H1 (cell line): ENCODE measurements around the gene PLPPR4. TPM values are rescaled to one million over a fixed set of nuclear protein-coding genes. Genes with fewer than 3 reads are reported as not detected.

Source experiments
- CTCF ChIA-PET: fragments of 300-600 bp; sonication (Branson Sonifier 250); formaldehyde crosslinking; loops from one replicate; lab custom pipeline; 2021; ENCODE audit not compliant: partially characterized antibody; lab: Charles Lee
- POLR2A ChIA-PET: fragments of 300-600 bp; sonication (Branson Sonifier 250); formaldehyde crosslinking; loops from one replicate; lab custom pipeline; 2021; ENCODE audit warnings: inconsistent platforms; ENCODE audit not compliant: partially characterized antibody; lab: Charles Lee
- DNase-seq, 2 experiments: peaks; one replicate each; pipeline versions ENCODE4 v3.0.0 to v3.0.0-alpha.2; 2010 to 2022; ENCODE audit warnings: low spot score in 2 of 2, low read depth in 1 of 2, mixed read lengths in 1 of 2
- FAIRE-seq: peaks from 2 replicates; lab custom pipeline; 2011; peaks lifted over from hg19 to GRCh38; lab: Jason Lieb, UNC
- H2AFZ ChIP-seq: 2 replicates; pipeline ENCODE4 v1.8.1; 2012; ENCODE audit warnings: low read length, inconsistent platforms
- H2AK5ac ChIP-seq: 2 replicates; pipeline ENCODE4 v1.6.1; 2013; ENCODE audit warnings: low read depth, low read length
- H2BK120ac ChIP-seq: replicated peaks from 2 replicates; pipeline ENCODE3; 2013; ENCODE audit warnings: low read depth, low read length, inconsistent platforms
- H2BK12ac ChIP-seq: 2 replicates; pipeline ENCODE4 v1.6.1; 2013; ENCODE audit warnings: low read depth, low read length
- H2BK15ac ChIP-seq: 2 replicates; pipeline ENCODE4 v1.6.1; 2013; ENCODE audit warnings: low read length
- H2BK20ac ChIP-seq: 2 replicates; pipeline ENCODE4 v1.6.1; 2013; ENCODE audit warnings: low read length
- H2BK5ac ChIP-seq: 2 replicates; pipeline ENCODE4 v1.6.1; 2013; ENCODE audit warnings: low read depth, low read length
- H3K14ac ChIP-seq: 2 replicates; pipeline ENCODE4 v1.6.1; 2013; ENCODE audit warnings: inconsistent platforms; ENCODE audit not compliant: insufficient read length
- H3K18ac ChIP-seq: 2 replicates; pipeline ENCODE4 v1.6.1; 2013; ENCODE audit warnings: low read length; ENCODE audit errors: extremely low read depth
- H3K23ac ChIP-seq: 2 replicates; pipeline ENCODE4 v1.6.1; 2013; ENCODE audit warnings: inconsistent platforms; ENCODE audit not compliant: insufficient read length
- H3K23me2 ChIP-seq: 2 replicates; pipeline ENCODE4 v1.6.1; 2013; ENCODE audit warnings: low read depth, low read length
- H3K27ac ChIP-seq: 2 replicates; pipeline ENCODE4 v1.6.1; 2011; ENCODE audit warnings: low read depth, low read length, inconsistent platforms
- H3K27me3 ChIP-seq, 4 experiments: replicated peaks in 1 of 4; 1 replicate in 1 of 4; 2 replicates in 3 of 4; pipeline versions ENCODE4 v1.6.1 to v1.8.1; 2011 to 2013; ENCODE audit warnings: low read length in 3 of 4, mild to moderate bottlenecking in 3 of 4, inconsistent platforms in 2 of 4, mixed read lengths in 2 of 4, moderate library complexity in 1 of 4; ENCODE audit not compliant: control insufficient read depth in 3 of 4, insufficient read depth in 3 of 4; ENCODE audit errors: extremely low read depth in 1 of 4
- H3K36me3 ChIP-seq, 4 experiments: 2 replicates each; pipeline versions ENCODE4 v1.6.1 to v1.8.1; 2011 to 2013; ENCODE audit warnings: mild to moderate bottlenecking in 4 of 4, low read length in 3 of 4, moderate library complexity in 2 of 4, control low read depth in 1 of 4, inconsistent platforms in 1 of 4; ENCODE audit not compliant: insufficient read depth in 4 of 4, control insufficient read depth in 2 of 4
- H3K4ac ChIP-seq: replicated peaks from 2 replicates; pipeline ENCODE3; 2013; ENCODE audit warnings: low read length, low read depth, mixed read lengths, inconsistent platforms; ENCODE audit not compliant: insufficient read length
- H3K4me1 ChIP-seq, 4 experiments: replicated peaks in 1 of 4; 1 replicate in 1 of 4; 2 replicates in 3 of 4; pipeline versions ENCODE4 v1.6.1 to v1.8.1; 2011 to 2013; ENCODE audit warnings: low read length in 3 of 4, inconsistent platforms in 2 of 4, mixed read lengths in 1 of 4; ENCODE audit not compliant: insufficient read depth in 4 of 4, control insufficient read depth in 3 of 4
- H3K4me2 ChIP-seq, 2 experiments: 2 replicates each; pipeline versions ENCODE4 v1.6.1 to v1.8.1; 2011 to 2013; ENCODE audit warnings: low read depth in 2 of 2, low read length in 2 of 2, control low read depth in 1 of 2, inconsistent platforms in 1 of 2, mild to moderate bottlenecking in 1 of 2; ENCODE audit not compliant: insufficient read depth in 1 of 2
- H3K4me3 ChIP-seq, 4 experiments: fragments of 200-600, 300-600 bp in 1 of 4; sonication (generic), shearing (Covaris generic), sonication (Bioruptor Twin) in 1 of 4; 2 replicates each; pipeline versions ENCODE4 v1.5.1 to v1.8.1; 2011 to 2016; ENCODE audit warnings: low read length in 4 of 4, low read depth in 3 of 4, control low read depth in 2 of 4, inconsistent platforms in 2 of 4, mild to moderate bottlenecking in 2 of 4, mixed read lengths in 1 of 4, moderate library complexity in 1 of 4; ENCODE audit not compliant: insufficient read depth in 2 of 4; ENCODE audit errors: extremely low read depth in 1 of 4
- H3K56ac ChIP-seq: replicated peaks from 2 replicates; pipeline ENCODE3; 2013; ENCODE audit warnings: low read depth, mild to moderate bottlenecking, mixed read lengths, low read length, inconsistent platforms; ENCODE audit not compliant: insufficient read length
- H3K79me1 ChIP-seq: 2 replicates; pipeline ENCODE4 v1.6.1; 2013; ENCODE audit warnings: low read depth, low read length, control low read depth
- H3K79me2 ChIP-seq, 2 experiments: 2 replicates each; pipeline versions ENCODE4 v1.6.1 to v1.8.1; 2012 to 2013; ENCODE audit warnings: low read length in 2 of 2, mild to moderate bottlenecking in 2 of 2, inconsistent platforms in 1 of 2; ENCODE audit not compliant: insufficient read depth in 2 of 2, control insufficient read depth in 1 of 2
- H3K9ac ChIP-seq, 4 experiments: replicated peaks in 1 of 4; 1 replicate in 1 of 4; 2 replicates in 3 of 4; pipeline versions ENCODE4 v1.6.1 to v1.8.1; 2011 to 2013; ENCODE audit warnings: low read depth in 3 of 4, low read length in 3 of 4, control low read depth in 2 of 4, mild to moderate bottlenecking in 2 of 4, moderate library complexity in 2 of 4, inconsistent platforms in 1 of 4; ENCODE audit errors: extremely low read depth in 1 of 4
- H3K9me3 ChIP-seq, 2 experiments: 2 replicates each; pipeline versions ENCODE4 v1.6.1 to v1.8.1; 2012 to 2013; ENCODE audit warnings: mild to moderate bottlenecking in 2 of 2, moderate library complexity in 2 of 2, control low read depth in 1 of 2, inconsistent platforms in 1 of 2, low read depth in 1 of 2, low read length in 1 of 2, mixed read lengths in 1 of 2; ENCODE audit not compliant: insufficient read depth in 2 of 2
- H4K20me1 ChIP-seq, 2 experiments: replicated peaks in 1 of 2; 2 replicates each; pipeline versions ENCODE3 to v1.8.1; 2011 to 2013; ENCODE audit warnings: inconsistent platforms in 2 of 2, low read length in 2 of 2, mild to moderate bottlenecking in 1 of 2; ENCODE audit not compliant: insufficient read depth in 2 of 2, control insufficient read depth in 1 of 2
- H4K5ac ChIP-seq: 2 replicates; pipeline ENCODE4 v1.6.1; 2013; ENCODE audit warnings: low read length, low read depth, mixed read lengths, inconsistent platforms; ENCODE audit not compliant: insufficient read length
- H4K8ac ChIP-seq: 2 replicates; pipeline ENCODE4 v1.8.0; 2013; ENCODE audit warnings: mild to moderate bottlenecking, moderate library complexity, low read length, inconsistent platforms; ENCODE audit not compliant: insufficient read depth; ENCODE audit errors: extremely low read depth
- H4K91ac ChIP-seq: replicated peaks from 2 replicates; pipeline ENCODE3; 2013; ENCODE audit warnings: low read length, mixed read lengths, inconsistent platforms; ENCODE audit not compliant: insufficient read length
- ASH2L ChIP-seq: fragments of 200-600, 300-600 bp; sonication (generic); IDR thresholded peaks from one replicate; pipeline ENCODE4 v1.7.1; 2017; ENCODE audit warnings: low read length
- CBX5 ChIP-seq: fragments of 300-800, 300-1000 bp; sonication (generic); IDR thresholded peaks from 2 replicates; pipeline ENCODE4 v1.7.1; 2016; ENCODE audit warnings: antibody characterized with exemption, low read length, low read depth
- E2F6 ChIP-seq: IDR thresholded peaks from 2 replicates; pipeline ENCODE4 v1.6.1; 2012; ENCODE audit warnings: inconsistent platforms
- EZH2 ChIP-seq: fragments of 200-600 bp; sonication (generic); IDR thresholded peaks from 2 replicates; pipeline ENCODE4 v1.7.1; 2012; ENCODE audit warnings: low read depth, mild to moderate bottlenecking, moderate library complexity, low read length, inconsistent platforms; ENCODE audit not compliant: severe bottlenecking
- GABPA ChIP-seq: IDR thresholded peaks from 2 replicates; pipeline ENCODE4 v1.6.1; 2011; ENCODE audit warnings: mild to moderate bottlenecking, low read length, moderate library complexity, borderline replicate concordance; ENCODE audit not compliant: insufficient read depth
- GTF2F1 ChIP-seq: IDR thresholded peaks from 2 replicates; pipeline ENCODE4 v1.6.1; 2012; ENCODE audit warnings: low read depth, low read length, improper control_type of control experiment, borderline replicate concordance
- JUND ChIP-seq: IDR thresholded peaks from 2 replicates; pipeline ENCODE4 v1.6.1; 2011; ENCODE audit warnings: mild to moderate bottlenecking, improper control_type of control experiment, low read length
- KDM4A ChIP-seq: IDR thresholded peaks from one replicate; pipeline ENCODE4 v1.7.1; 2012; ENCODE audit warnings: low read depth, mild to moderate bottlenecking, moderate library complexity, low read length, inconsistent platforms; ENCODE audit not compliant: severe bottlenecking
- POLR2A ChIP-seq, 2 experiments: IDR thresholded peaks; 1 replicate in 1 of 2; 2 replicates in 1 of 2; pipeline ENCODE4 v1.6.1; 2011; ENCODE audit warnings: low read depth in 2 of 2, low read length in 2 of 2, mild to moderate bottlenecking in 2 of 2; ENCODE audit errors: control extremely low read depth in 1 of 2
- RAD21 ChIP-seq, 2 experiments: IDR thresholded peaks in 1 of 2; conservative IDR thresholded peaks in 1 of 2; 2 replicates each; pipeline ENCODE4 v1.6.1; 2011; ENCODE audit warnings: low read depth in 2 of 2, low read length in 2 of 2, improper control_type of control experiment in 1 of 2, inconsistent platforms in 1 of 2, mild to moderate bottlenecking in 1 of 2, moderate library complexity in 1 of 2
- RBBP5 ChIP-seq: IDR thresholded peaks from 2 replicates; pipeline ENCODE4 v1.7.1; 2012; ENCODE audit warnings: low read depth, mild to moderate bottlenecking, inconsistent platforms, low read length, moderate library complexity, borderline replicate concordance
- RXRA ChIP-seq: IDR thresholded peaks from 2 replicates; pipeline ENCODE4 v1.6.1; 2011; ENCODE audit warnings: low read depth, mild to moderate bottlenecking, low read length, moderate library complexity; ENCODE audit not compliant: insufficient read depth
- TAF1 ChIP-seq: IDR thresholded peaks from 2 replicates; pipeline ENCODE4 v1.6.1; 2011; ENCODE audit warnings: mild to moderate bottlenecking, low read depth, low read length
- TAF7 ChIP-seq: optimal IDR thresholded peaks from 2 replicates; pipeline ENCODE3; 2011; ENCODE audit warnings: low read depth, mild to moderate bottlenecking, inconsistent platforms, low read length, moderate library complexity, borderline replicate concordance
- WGBS, 2 experiments: shearing (Covaris generic) in 1 of 2; methylation state at CpG; one replicate each; pipeline versions ENCODE4 v1.1.6 to v1.1.7; 2013 to 2015; ENCODE audit warnings: low lambda C conversion rate in 2 of 2, mixed read lengths in 2 of 2, inconsistent platforms in 1 of 2, low coverage in 1 of 2, missing lambda C conversion rate in 1 of 2; ENCODE audit not compliant: insufficient replicate concordance in 2 of 2, insufficient coverage in 1 of 2, insufficient read length in 1 of 2; ENCODE audit errors: extremely low coverage in 1 of 2, missing lambda C conversion rate in 1 of 2; 5-methylcytosine and 5-hydroxymethylcytosine counted together
- polyA plus RNA-seq, 7 experiments: library from polyadenylated mRNA; depleted of rRNA in 3 of 7; stranded (reverse) in 5 of 7; unstranded in 2 of 7; fragments of >200 nt in 5 of 7; fragments of 200-250 nt in 2 of 7; gene quantifications; 1 replicate in 5 of 7; 2 replicates in 1 of 7; 4 replicates in 1 of 7; pipeline versions ENCODE4 v1.2.1 to v1.2.3, GENCODE V29; 2011 to 2013; ENCODE audit warnings: missing spikeins in 2 of 7, mixed read lengths in 2 of 7
- total RNA-seq: library from RNA; stranded (reverse); fragmentation: NEBNext Ultra II Directional; extraction: Animal tissue kit (Norgen Biotek cat#: 25700); gene quantifications from 2 replicates; pipeline ENCODE4 v1.2.1, GENCODE V29; 2021

PLPPR4 gene
- total and polyA plus RNA-seq, 2 of the 8 experiments (the other 6 are each of a cell fraction or from before 2014, with no cell fraction given) = 0.74 to 2.2 TPM

GRCh38 chr1:99352821-99353220 is 88.5 kb downstream of the PLPPR4 start:
- H2AFZ ChIP-seq = no peak overlapping the region
- no peaks in the 10 kb centered on the region for H3K27me3 ChIP-seq
- no peak overlapping the region for H3K14ac ChIP-seq
- H2BK120ac ChIP-seq = no peak overlapping the region
- no peaks in the 10 kb centered on the region for H3K79me1 ChIP-seq
- H4K5ac ChIP-seq = no peak overlapping the region
- CTCF ChIA-PET = no interaction called here
- H3K4ac ChIP-seq = no peak overlapping the region
- no peak overlapping the region for H3K27ac ChIP-seq
- H3K23ac ChIP-seq = no peak overlapping the region
- H2AK5ac ChIP-seq = no peak overlapping the region
- no peak overlapping the region for H2BK5ac ChIP-seq
- H4K91ac ChIP-seq = no peak overlapping the region
- no peaks in the 10 kb centered on the region for H3K4me1 ChIP-seq
- no peak overlapping the region for H2BK15ac ChIP-seq
- no peak overlapping the region for H3K56ac ChIP-seq
- H2BK20ac ChIP-seq = no peak overlapping the region
- WGBS, 2 experiments = 93% methylated on average over 2 of the region's 2 CpGs; no CpG with 5 or more reads in 1 of the 2 experiments
- no peak overlapping the region for H3K4me2 ChIP-seq
- H4K8ac ChIP-seq = no peak overlapping the region
- no peak overlapping the region for H3K18ac ChIP-seq
- H3K4me3 ChIP-seq = no peak overlapping the region
- H4K20me1 ChIP-seq = no peaks in the 10 kb centered on the region
- H3K23me2 ChIP-seq = peaks cover 2% of the 10 kb centered on the region; the same call in 1 of the 2 replicates
- DNase-seq (no peak), FAIRE-seq (no peak)
- H3K36me3 ChIP-seq = no peaks in the 10 kb centered on the region
- no peak overlapping the region for H3K9ac ChIP-seq
- no peaks in the 10 kb centered on the region for H3K9me3 ChIP-seq
- H3K79me2 ChIP-seq = no peaks in the 10 kb centered on the region
- H2BK12ac ChIP-seq = no peak overlapping the region
- POLR2A ChIA-PET = no interaction called here
- TF ChIP-seq EZH2 (no peak), JUND (no peak), E2F6 (no peak), POLR2A (IDR thresholded peaks at IDR 0.05; ENCODE audit: control extremely low read depth in 1 of 2, low read depth in 2 of 2, low read length in 2 of 2) (no peak), RBBP5 (no peak), CBX5 (no peak), TAF7 (no peak), RAD21 (IDR thresholded peaks at IDR 0.05 in 1 of 2, conservative IDR thresholded peaks at IDR 0.05 in 1 of 2; ENCODE audit: low read depth in 2 of 2, low read length in 2 of 2) (no peak), ASH2L (no peak), KDM4A (no peak), RXRA (no peak), GABPA (no peak), GTF2F1 (no peak), TAF1 (no peak)
